Cortex of kidney (tissue), 1 donor: ENCODE results near the gene SYNCRIP.
A peak's percentile ranks its signal among the peaks of the same experiment; 100 is the strongest.
"Not testable (repeated sequence)": the region's sequence is repeated elsewhere in the genome, so short reads cannot be mapped to it uniquely, and the experiment has no call there.

Source experiments
- DNase-seq: peaks from one replicate; lab custom pipeline; 2025; lab: John Stamatoyannopoulos, UW

SYNCRIP gene

GRCh38 chr6:85642774-85643536 lies at the start of gene SYNCRIP:
Gene SYNCRIP, minus strand, starts transcription at chr6:85642886. Its CDS starts 1,447 bp downstream, at chr6:85641439.
- DNase-seq, result peak; percentile 89

- no peak for DNase-seq
Observed at GRCh38 chr6:85691478-85691877, 48.8 kb upstream of the SYNCRIP start.

GRCh38 chr6:85690071-85690470 lies 47.4 kb upstream of the SYNCRIP start:
- no peak for DNase-seq

- no peak for DNase-seq
Observed at GRCh38 chr6:85685713-85686112, 43.0 kb upstream of the SYNCRIP start.

GRCh38 chr6:85684809-85685171 lies 42.1 kb upstream of the SYNCRIP start:
- DNase-seq, result no peak

GRCh38 chr6:85684133-85684808 lies 41.6 kb upstream of the SYNCRIP start:
- no peak for DNase-seq

GRCh38 chr6:85681899-85682298 lies 39.2 kb upstream of the SYNCRIP start:
- not testable (repeated sequence) for DNase-seq

GRCh38 chr6:85680388-85680787 lies 37.7 kb upstream of the SYNCRIP start:
- DNase-seq, result no peak

GRCh38 chr6:85679445-85680123 lies 36.9 kb upstream of the SYNCRIP start:
- no peak for DNase-seq

- peak; percentile 63 for DNase-seq
Observed at GRCh38 chr6:85678602-85679444, 36.1 kb upstream of the SYNCRIP start.

GRCh38 chr6:85678026-85678601 lies 35.4 kb upstream of the SYNCRIP start:
- DNase-seq, result no peak

GRCh38 chr6:85677234-85677956 lies 34.7 kb upstream of the SYNCRIP start:
- DNase-seq, result no peak

- DNase-seq, result no peak
Observed at GRCh38 chr6:85676086-85676729, 33.5 kb upstream of the SYNCRIP start.

- DNase-seq, result no peak
Observed at GRCh38 chr6:85675030-85675819, 32.5 kb upstream of the SYNCRIP start.

GRCh38 chr6:85674604-85675003 lies 31.9 kb upstream of the SYNCRIP start:
- no peak for DNase-seq

- no peak for DNase-seq
Observed at GRCh38 chr6:85673198-85674139, 30.8 kb upstream of the SYNCRIP start.

- DNase-seq, result no peak
Observed at GRCh38 chr6:85672623-85673022, 29.9 kb upstream of the SYNCRIP start.

GRCh38 chr6:85672050-85672449 lies 29.4 kb upstream of the SYNCRIP start:
- DNase-seq, result no peak

- no peak for DNase-seq
Observed at GRCh38 chr6:85670573-85670972, 27.9 kb upstream of the SYNCRIP start.
